ENCODE results near the gene EP300. TPM values are rescaled to one million over a fixed set of nuclear protein-coding genes. Genes with fewer than 3 reads are reported as not detected.
"Not testable (repeated sequence)": the region's sequence is repeated elsewhere in the genome, so short reads cannot be mapped to it uniquely, and the experiment has no call there.

EP300 gene
- total RNA-seq, 2 donors from 2014 or later = 92.0 to 106 TPM

DNA sequence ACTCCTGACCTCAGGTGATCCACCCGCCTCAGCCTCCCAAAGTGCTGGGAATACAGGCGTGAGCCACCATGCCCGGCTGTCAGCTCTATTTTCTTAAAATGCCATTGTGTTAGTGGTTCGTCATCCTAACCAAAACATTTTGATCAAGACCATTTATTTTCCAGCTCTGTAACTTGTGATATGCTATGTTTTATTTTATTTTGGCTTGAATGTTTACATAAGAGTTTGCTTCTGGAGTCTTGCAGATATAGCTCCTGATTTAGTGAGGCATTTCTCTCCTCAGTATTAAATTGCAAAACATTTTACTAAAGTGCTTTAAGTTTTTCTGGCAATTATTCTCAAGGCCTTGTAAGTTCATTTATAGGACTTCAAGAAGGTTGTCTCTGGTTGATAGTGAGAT is 4.4 kb downstream of the EP300 start:
- H3K27me3 Mint-ChIP-seq = no peaks in the 10 kb centered on the region
- peaks cover 19% of the 10 kb centered on the region for H3K36me3 Mint-ChIP-seq
- H3K4me1 Mint-ChIP-seq (ENCODE audit: low read depth in 2 of 2) = peaks cover 50 to 61% of the 10 kb centered on the region in 2 donors
- DNase-seq (ENCODE audit: low spot score) = no peak
- H3K27ac Mint-ChIP-seq = peak overlapping the region in 1 of 2 donors; percentile 51
- H3K4me3 Mint-ChIP-seq = peak overlapping the region; percentile 26
- no peak for ATAC-seq
- no peaks in the 10 kb centered on the region for H3K9me3 Mint-ChIP-seq

DNA sequence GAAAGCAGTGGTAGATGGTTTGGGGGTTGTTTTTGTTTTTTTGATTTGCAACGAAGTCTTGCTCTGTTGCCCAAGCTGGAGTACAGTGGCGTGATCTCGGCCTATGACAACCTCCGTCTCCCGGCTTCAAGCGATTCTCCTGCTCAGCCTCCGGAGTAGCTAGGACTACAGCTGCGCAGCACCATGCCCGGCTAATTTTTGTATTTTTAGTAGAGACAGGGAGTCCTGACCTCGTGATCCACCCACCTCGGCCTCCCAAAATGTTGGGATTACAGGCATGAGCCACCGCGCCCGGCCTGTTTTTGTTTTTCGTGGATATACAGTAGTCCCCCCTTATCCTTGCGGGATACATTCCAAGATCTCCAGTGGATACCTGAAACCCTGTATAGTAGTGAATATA is 6.6 kb downstream of the EP300 start:
- ATAC-seq (no peak), DNase-seq (ENCODE audit: low spot score) (no peak)
- Mint-ChIP-seq H3K27me3 (no peaks in the 10 kb centered on the region), H3K4me3 (no peak overlapping the region), H3K4me1 (ENCODE audit: low read depth in 2 of 2) (peaks cover 55 to 68% of the 10 kb centered on the region in 2 donors), H3K9me3 (no peaks in the 10 kb centered on the region), H3K36me3 (peaks cover 19% of the 10 kb centered on the region), H3K27ac (no peak overlapping the region)

DNA sequence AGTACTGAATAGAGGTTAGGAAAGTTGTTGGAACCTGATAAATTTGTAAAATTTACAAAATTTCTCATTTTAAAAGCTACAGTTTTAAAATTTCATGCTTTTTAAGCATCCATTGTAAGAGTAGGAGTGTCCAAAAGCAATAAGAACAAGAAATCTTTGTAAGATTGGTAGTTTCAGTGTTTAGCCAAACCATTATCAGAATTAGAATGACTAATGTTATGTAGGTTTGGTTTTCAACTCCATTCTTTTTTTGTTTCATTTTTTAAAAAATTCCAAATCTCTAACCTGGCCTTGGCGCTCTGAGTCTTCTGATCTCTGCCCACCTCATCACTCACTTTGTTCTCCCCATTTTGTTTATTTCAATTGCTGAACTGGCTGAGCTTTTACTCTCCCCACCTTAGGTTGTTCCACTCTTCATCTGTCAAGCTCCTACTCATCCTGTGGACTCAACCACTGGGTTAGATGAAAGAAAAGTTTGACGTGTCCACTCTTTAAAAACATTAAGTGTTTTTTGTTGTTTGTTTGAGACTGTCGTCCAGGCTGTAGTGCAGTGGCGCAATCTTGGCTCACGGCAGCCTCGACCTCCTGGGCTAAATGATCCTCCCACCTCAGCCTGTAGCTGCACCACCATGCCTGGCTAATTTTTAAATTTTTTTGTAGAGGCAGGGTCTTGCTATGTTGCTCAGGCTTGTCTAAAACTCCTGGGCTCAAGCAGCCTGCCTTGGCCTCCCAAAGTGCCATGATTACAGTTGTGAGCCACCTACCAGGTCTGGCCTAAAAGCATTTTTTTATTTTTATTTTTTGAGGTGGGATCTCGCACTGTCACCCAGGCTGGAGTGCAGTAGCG is 14.0 kb downstream of the EP300 start:
- H3K36me3 Mint-ChIP-seq = peaks cover 12% of the 10 kb centered on the region
- peak in 1 of 2 donors; percentile 69 for ATAC-seq
- peak overlapping the region; percentile 41 for H3K4me3 Mint-ChIP-seq
- no peaks in the 10 kb centered on the region for H3K27me3 Mint-ChIP-seq
- no peak for DNase-seq (ENCODE audit: low spot score)
- peaks cover 35 to 52% of the 10 kb centered on the region in 2 donors for H3K4me1 Mint-ChIP-seq (ENCODE audit: low read depth in 2 of 2)
- no peaks in the 10 kb centered on the region for H3K9me3 Mint-ChIP-seq
- peak overlapping the region; percentile 21 to 57 for H3K27ac Mint-ChIP-seq

DNA sequence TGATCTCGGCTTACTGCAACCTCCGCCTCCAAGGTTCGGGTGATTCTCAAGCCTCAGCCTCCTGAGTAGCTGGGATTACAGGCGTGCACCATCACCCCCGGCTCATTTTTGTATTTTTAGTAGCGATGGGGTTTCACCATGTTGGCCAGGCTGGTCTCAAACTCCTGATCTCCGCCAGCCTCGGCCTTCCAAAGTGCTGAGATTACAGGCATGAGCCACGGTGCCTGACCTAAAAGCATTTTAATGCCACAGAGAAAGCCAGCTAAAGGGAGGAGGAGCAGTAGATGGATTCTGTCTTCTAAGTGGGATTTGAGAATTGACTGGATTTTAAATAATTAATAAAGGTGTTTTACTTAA is 14.6 kb downstream of the EP300 start:
- DNase-seq (ENCODE audit: low spot score); H3K4me3 Mint-ChIP-seq; H3K27me3 Mint-ChIP-seq; H3K9me3 Mint-ChIP-seq; ATAC-seq: not testable (repeated sequence)
- peaks cover 12% of the 10 kb centered on the region for H3K36me3 Mint-ChIP-seq
- H3K4me1 Mint-ChIP-seq (ENCODE audit: low read depth in 2 of 2) = peaks cover 35 to 47% of the 10 kb centered on the region in 2 donors
- peak overlapping the region; percentile 21 to 57 for H3K27ac Mint-ChIP-seq

DNA sequence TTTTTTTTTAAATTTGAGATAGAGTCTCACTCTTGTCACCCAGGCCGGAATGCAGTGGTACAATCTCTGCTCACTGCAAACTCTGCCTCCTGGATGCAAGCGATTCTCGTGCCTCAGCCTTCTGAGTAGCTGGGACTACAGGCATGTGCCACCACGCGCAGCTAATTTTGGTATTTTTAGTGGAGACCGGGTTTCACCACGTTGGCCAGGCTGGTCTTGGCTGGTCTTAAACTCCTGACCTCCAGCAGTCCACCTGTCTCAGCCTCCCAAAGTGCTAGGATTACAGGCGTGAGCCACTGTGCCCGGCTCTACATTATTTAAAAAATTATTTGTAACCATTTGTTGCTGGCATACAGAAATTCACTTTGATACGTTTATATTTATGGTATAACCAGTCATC is 18.6 kb downstream of the EP300 start:
- no peaks in the 10 kb centered on the region for H3K9me3 Mint-ChIP-seq
- no peak overlapping the region for H3K4me3 Mint-ChIP-seq
- H3K4me1 Mint-ChIP-seq (ENCODE audit: low read depth in 2 of 2) = peaks cover 37 to 38% of the 10 kb centered on the region in 2 donors
- no peak for ATAC-seq
- no peaks in the 10 kb centered on the region for H3K36me3 Mint-ChIP-seq
- no peaks in the 10 kb centered on the region for H3K27me3 Mint-ChIP-seq
- DNase-seq (ENCODE audit: low spot score) = no peak
- H3K27ac Mint-ChIP-seq = no peak overlapping the region

DNA sequence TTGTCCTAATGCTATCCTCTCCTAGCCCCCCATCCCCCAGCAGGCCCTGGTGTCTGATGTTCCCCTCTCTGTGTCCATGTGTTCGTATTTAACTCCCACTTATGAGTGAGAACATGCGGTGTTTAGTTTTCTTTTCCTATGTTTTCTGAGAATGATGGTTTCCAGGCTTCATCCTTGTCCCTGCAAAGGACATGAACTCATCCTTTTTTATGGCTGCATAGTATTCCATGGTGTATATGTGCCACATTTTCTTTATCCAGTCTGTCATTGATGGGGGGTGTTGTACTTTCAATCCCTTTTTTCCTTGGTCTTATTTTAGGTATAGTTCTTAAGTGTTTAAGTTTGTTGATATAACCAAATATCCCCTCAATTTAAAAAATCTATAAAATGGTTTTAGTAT is 23.9 kb downstream of the EP300 start:
- H3K4me3 Mint-ChIP-seq = no peak overlapping the region
- no peak overlapping the region for H3K27ac Mint-ChIP-seq
- H3K36me3 Mint-ChIP-seq = peaks cover 5% of the 10 kb centered on the region
- DNase-seq (ENCODE audit: low spot score) = no peak
- H3K9me3 Mint-ChIP-seq = no peaks in the 10 kb centered on the region
- ATAC-seq = no peak
- peaks cover 33 to 41% of the 10 kb centered on the region in 2 donors for H3K4me1 Mint-ChIP-seq (ENCODE audit: low read depth in 2 of 2)
- no peaks in the 10 kb centered on the region for H3K27me3 Mint-ChIP-seq

DNA sequence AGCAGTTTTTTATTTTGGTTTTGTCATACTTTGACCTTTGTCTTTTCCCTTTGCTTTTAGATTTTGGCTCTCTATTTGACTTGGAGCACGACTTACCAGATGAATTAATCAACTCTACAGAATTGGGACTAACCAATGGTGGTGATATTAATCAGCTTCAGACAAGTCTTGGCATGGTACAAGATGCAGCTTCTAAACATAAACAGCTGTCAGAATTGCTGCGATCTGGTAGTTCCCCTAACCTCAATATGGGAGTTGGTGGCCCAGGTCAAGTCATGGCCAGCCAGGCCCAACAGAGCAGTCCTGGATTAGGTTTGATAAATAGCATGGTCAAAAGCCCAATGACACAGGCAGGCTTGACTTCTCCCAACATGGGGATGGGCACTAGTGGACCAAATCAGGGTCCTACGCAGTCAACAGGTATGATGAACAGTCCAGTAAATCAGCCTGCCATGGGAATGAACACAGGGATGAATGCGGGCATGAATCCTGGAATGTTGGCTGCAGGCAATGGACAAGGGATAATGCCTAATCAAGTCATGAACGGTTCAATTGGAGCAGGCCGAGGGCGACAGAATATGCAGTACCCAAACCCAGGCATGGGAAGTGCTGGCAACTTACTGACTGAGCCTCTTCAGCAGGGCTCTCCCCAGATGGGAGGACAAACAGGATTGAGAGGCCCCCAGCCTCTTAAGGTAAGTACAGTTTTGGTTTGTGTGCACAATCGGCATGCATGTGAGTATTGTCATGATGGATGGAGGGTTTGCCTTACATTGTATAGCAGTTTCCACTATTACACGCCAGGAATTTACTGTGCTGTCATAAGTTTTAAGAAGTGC is 25.0 kb downstream of the EP300 start:
- H3K27ac Mint-ChIP-seq = no peak overlapping the region
- no peak for DNase-seq (ENCODE audit: low spot score)
- peaks cover 5% of the 10 kb centered on the region for H3K36me3 Mint-ChIP-seq
- H3K9me3 Mint-ChIP-seq = no peaks in the 10 kb centered on the region
- no peak overlapping the region for H3K4me3 Mint-ChIP-seq
- H3K4me1 Mint-ChIP-seq (ENCODE audit: low read depth in 2 of 2) = peaks cover 32 to 44% of the 10 kb centered on the region in 2 donors
- no peaks in the 10 kb centered on the region for H3K27me3 Mint-ChIP-seq
- ATAC-seq = no peak

DNA sequence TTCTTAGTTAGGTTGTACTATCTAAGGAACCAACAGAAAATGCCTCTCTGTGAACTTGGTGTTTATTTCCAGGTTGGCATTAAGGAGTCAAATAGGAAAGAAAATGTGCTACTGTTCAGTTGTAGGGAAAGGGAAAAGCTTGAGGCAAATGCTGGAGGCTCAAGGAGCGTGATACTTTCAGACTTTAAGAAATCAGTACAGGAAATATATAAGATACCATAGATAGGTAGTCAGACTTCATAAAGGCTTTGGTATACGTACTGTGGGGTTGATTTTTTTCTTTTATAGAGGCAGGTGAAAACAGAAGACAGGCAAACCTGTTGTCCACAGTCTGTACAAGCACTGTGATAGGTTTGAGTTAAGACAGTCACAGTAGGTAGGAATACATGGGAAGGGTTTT is 30.8 kb downstream of the EP300 start:
- peaks cover 17% of the 10 kb centered on the region for H3K36me3 Mint-ChIP-seq
- H3K9me3 Mint-ChIP-seq = no peaks in the 10 kb centered on the region
- no peak overlapping the region for H3K27ac Mint-ChIP-seq
- H3K4me3 Mint-ChIP-seq = no peak overlapping the region
- no peaks in the 10 kb centered on the region for H3K27me3 Mint-ChIP-seq
- peaks cover 20 to 26% of the 10 kb centered on the region in 2 donors for H3K4me1 Mint-ChIP-seq (ENCODE audit: low read depth in 2 of 2)
- no peak for ATAC-seq
- no peak for DNase-seq (ENCODE audit: low spot score)

DNA sequence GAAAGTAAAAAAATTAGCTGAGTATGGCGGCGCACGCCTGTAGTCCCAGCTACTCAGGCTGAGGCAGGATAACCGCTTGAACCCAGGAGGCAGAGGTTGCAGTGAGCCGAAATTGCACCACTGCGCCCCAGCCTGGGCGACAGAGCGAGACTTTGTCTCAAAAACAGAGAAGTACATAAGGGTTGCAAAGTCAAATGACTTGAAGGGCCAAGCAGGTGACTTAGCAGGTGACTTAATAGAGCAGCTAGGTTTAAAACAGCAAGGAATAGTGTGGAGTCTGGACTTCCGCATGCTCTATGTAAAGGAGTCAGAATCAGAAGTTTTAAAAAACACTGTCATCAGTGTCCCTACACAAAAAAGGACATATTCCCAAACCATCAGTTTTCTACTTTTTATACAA is 31.7 kb downstream of the EP300 start:
- peaks cover 17% of the 10 kb centered on the region for H3K36me3 Mint-ChIP-seq

DNA sequence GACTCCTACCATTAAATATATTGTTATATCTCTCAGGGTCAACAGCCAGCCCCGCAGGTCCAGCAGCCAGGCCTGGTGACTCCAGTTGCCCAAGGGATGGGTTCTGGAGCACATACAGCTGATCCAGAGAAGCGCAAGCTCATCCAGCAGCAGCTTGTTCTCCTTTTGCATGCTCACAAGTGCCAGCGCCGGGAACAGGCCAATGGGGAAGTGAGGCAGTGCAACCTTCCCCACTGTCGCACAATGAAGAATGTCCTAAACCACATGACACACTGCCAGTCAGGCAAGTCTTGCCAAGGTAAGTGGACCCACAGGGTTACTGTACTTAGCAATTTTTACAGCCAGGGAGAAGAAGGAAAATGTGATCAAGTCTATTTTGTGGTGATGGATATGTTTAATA is 35.1 kb downstream of the EP300 start:
- Mint-ChIP-seq H3K4me3 (no peak overlapping the region), H3K4me1 (ENCODE audit: low read depth in 2 of 2) (peaks cover 7 to 11% of the 10 kb centered on the region in 2 donors), H3K9me3 (no peaks in the 10 kb centered on the region), H3K27ac (no peak overlapping the region), H3K36me3 (peaks cover 25% of the 10 kb centered on the region), H3K27me3 (no peaks in the 10 kb centered on the region)
- DNase-seq (ENCODE audit: low spot score) (no peak), ATAC-seq (no peak)

More for the DNA sequence above, 31.7 kb downstream of the EP300 start:
- no peaks in the 10 kb centered on the region for H3K27me3 Mint-ChIP-seq
- ATAC-seq = no peak
- peaks cover 20 to 26% of the 10 kb centered on the region in 2 donors for H3K4me1 Mint-ChIP-seq (ENCODE audit: low read depth in 2 of 2)
- H3K27ac Mint-ChIP-seq = no peak overlapping the region
- no peaks in the 10 kb centered on the region for H3K9me3 Mint-ChIP-seq
- DNase-seq (ENCODE audit: low spot score) = no peak
- H3K4me3 Mint-ChIP-seq = no peak overlapping the region

DNA sequence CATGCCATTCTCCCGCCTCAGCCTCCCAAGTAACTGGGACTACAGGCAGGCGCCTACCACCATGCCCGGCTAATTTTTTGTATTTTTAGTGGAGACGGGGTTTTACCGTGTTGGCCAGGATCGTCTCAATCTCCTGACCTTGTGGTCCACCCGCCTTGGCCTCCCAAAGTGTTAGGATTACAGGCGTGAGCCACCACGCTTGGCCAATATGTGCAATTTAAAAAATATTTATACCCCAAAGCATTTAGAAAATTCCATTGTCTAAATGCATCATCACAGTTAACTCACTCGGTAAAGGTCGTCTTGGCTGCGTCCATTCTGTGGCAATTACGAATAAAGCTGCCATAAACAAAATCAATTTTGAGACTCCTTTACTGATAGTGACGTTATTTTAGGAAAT is 36.2 kb downstream of the EP300 start:
- no peak for ATAC-seq
- Mint-ChIP-seq H3K9me3 (no peaks in the 10 kb centered on the region), H3K27me3 (no peaks in the 10 kb centered on the region), H3K36me3 (peaks cover 25% of the 10 kb centered on the region), H3K4me3 (no peak overlapping the region), H3K27ac (no peak overlapping the region), H3K4me1 (ENCODE audit: low read depth in 2 of 2) (peaks cover 0 to 4% of the 10 kb centered on the region in 2 donors)
- no peak for DNase-seq (ENCODE audit: low spot score)

DNA sequence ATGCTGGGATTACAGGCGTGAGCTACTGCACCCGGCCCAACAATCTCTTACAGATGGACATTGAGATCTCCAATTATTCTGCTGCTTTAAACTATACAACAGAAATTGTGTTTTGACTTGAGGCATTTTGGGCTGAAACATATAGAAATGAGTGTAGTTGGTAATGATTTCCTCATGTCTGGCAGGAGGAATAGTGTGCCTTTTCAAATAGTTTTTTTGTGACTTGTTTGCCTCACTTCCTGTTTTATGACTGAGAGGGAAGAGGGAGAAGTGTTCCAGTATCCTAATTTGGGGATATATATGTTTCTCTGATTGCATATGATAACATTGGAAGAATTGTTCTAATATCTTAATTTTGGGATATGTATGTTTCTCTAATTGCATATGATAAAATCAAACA is 40.2 kb downstream of the EP300 start:
- no peaks in the 10 kb centered on the region for H3K27me3 Mint-ChIP-seq
- ATAC-seq (no peak), DNase-seq (ENCODE audit: low spot score) (no peak)
- H3K4me1 Mint-ChIP-seq (ENCODE audit: low read depth in 2 of 2) = peaks cover 0 to 5% of the 10 kb centered on the region in 2 donors
- H3K36me3 Mint-ChIP-seq = peaks cover 19% of the 10 kb centered on the region
- H3K27ac Mint-ChIP-seq = no peak overlapping the region
- no peak overlapping the region for H3K4me3 Mint-ChIP-seq
- no peaks in the 10 kb centered on the region for H3K9me3 Mint-ChIP-seq

DNA sequence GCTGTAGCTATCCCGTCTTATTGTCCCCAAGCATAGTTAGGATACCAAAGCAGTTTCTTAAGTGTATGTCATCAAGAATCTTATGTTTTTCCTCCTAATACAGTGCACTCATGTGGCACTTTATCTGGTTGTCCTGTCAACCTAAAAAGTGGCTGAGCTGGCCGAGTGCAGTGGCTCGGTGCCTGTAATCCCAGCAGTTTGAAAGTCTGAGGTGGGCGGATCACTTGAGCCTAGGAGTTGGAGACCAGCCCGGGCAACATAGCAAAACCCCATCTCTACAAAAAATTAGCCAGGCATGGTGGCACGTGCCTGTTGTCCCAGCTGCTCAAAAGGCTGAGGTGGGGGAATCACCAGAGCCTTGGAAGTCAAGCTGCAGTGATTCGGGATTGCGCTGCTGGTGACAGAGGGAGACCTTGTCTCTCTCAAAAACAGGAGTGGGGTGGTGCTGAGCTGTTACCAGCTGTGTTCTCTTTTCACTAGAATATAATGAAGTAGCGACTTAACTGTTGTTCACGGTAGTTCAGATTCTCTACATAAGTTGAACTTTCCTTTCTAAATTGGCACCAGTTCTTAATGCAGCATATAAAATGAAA is 48.1 kb downstream of the EP300 start:
- no peak for ATAC-seq
- H3K4me1 Mint-ChIP-seq (ENCODE audit: low read depth in 2 of 2) = no peaks in the 10 kb centered on the region
- no peak overlapping the region for H3K27ac Mint-ChIP-seq
- no peak overlapping the region for H3K4me3 Mint-ChIP-seq
- no peaks in the 10 kb centered on the region for H3K9me3 Mint-ChIP-seq
- peaks cover 17% of the 10 kb centered on the region for H3K36me3 Mint-ChIP-seq
- DNase-seq (ENCODE audit: low spot score) = no peak
- no peaks in the 10 kb centered on the region for H3K27me3 Mint-ChIP-seq

DNA sequence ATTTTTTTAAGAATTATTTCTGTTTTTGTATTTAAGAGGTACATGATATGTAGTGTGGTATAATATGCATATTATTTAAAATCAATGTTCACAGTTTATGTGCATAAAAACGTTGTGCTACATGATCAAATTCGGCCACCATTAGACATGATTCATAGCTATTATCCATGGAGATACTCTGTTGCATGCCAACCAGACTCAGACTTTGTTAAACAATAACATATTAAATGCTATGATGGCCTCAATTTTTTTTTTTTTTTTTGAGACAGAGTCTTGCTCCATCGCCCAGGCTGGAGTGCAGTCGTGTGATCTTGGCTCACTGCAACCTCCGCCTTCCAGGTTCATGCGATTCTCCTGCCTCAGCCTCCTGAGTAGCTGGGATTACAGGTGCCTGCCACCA is 53.5 kb downstream of the EP300 start:
- H3K36me3 Mint-ChIP-seq = peaks cover 33% of the 10 kb centered on the region
- H3K4me1 Mint-ChIP-seq (ENCODE audit: low read depth in 2 of 2); DNase-seq (ENCODE audit: low spot score); H3K9me3 Mint-ChIP-seq; H3K27me3 Mint-ChIP-seq; H3K27ac Mint-ChIP-seq; ATAC-seq; H3K4me3 Mint-ChIP-seq: not testable (repeated sequence)
